GM10248 (cell line): Measurements from ENCODE around the gene PTPRN2.

Source experiments
- CTCF ChIA-PET: fragments of 300-600 bp; sonication (Branson Sonifier 250); formaldehyde crosslinking; extraction: SDS; loops from one replicate; lab custom pipeline; 2021; ENCODE audit warnings: antibody characterized with exemption; lab: Yijun Ruan, JAX
- POLR2A ChIA-PET: fragments of 350-650 bp; sonication (Branson Sonifier 250); formaldehyde crosslinking; extraction: SDS; loops from one replicate; lab custom pipeline; 2020; ENCODE audit warnings: antibody characterized with exemption; lab: Yijun Ruan, JAX
- DNase-seq: peaks from one replicate; pipeline ENCODE4 v3.0.0; 2012; ENCODE audit errors: extremely low spot score
- CTCF ChIP-seq: IDR thresholded peaks from 2 replicates; pipeline ENCODE4 v1.5.1; 2012; ENCODE audit warnings: mild to moderate bottlenecking, low read depth; ENCODE audit errors: extremely low read depth, missing control alignments, control extremely low read depth

The PTPRN2 gene

DNA sequence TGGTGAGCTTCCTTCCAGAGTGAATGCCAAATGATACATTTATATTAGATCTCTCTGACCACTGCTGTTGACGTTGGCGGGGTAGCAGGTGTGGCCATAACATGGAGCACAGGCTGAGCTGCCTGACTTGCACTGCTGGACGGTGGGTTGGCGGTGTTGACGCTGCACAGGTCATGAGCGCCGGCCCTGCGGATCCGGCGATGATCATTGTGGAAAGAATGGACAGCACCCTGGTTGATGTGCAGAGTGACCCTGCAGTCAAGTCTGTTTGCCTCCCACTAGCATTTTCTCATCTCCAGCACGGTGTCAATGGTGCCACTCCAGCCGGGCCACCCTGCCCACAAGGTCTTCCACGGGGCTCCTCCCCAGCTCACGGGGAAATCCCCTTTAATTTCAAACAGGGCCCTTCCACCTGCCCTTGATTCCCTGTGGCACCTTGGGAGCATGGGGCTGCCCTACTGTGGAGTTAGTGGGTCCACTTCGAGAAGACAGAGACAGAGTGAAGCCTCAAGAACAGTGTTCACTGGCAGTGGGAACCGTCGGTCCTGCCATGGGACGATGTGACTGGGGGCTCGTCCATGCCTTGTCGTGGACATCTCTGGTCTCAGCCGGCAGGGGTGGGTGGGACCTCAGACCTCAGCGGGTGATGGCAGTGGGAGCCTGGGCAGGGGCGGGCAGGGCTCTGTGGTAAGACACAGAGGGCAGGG lies 613.5 kb downstream of the PTPRN2 start:
- ChIA-PET CTCF (no interaction called here), POLR2A (no interaction called here)
- DNase-seq: no peak
- no peak for TF ChIP-seq CTCF

DNA sequence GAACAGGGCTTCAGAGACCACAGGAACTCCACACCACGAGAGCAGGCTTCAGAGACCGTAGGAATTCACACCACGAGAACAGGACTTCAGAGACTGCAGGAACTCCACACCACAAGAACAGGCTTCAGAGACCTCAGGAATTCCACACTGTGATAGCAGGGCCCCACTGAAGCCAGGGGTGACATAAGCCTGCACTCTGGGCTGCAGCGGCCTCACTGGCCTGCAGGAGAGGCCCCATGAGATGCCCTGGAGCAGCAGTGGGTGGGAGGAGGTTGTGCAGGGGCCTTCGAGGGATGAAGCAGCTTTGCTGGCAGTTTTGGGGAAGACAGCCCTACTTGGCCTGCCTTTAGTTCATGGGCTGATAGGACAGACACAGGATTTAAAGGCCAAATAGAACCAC lies 614.7 kb downstream of the PTPRN2 start:
- ChIA-PET POLR2A (no interaction called here), CTCF (no interaction called here)

GRCh38 chr7:157971501-157971900 lies 616.1 kb downstream of the PTPRN2 start:
- ChIA-PET POLR2A (no interaction called here), CTCF (no interaction called here)
- no peak for TF ChIP-seq CTCF
- DNase-seq: no peak

More for the DNA sequence above, 614.7 kb downstream of the PTPRN2 start:
- DNase-seq: no peak
- no peak for TF ChIP-seq CTCF

DNA sequence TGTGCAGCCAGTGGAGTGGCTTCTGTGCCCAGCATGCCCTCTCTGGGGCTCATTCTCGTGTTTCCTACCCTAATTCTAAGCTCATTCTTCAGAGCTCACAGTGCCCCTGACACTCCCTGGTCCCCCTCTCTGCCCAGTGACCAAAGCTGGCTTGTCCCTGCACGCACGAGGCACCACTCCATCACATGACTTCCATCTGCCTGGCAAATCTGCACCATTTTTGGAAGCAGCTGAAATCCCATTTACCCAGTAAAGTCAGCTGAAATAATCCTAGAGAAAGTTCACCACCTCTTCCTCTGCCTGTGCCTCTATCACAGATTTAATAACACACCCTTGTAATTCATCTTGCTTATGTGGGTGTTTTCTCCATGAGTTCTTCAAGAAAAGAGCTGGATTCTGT lies 616.9 kb downstream of the PTPRN2 start:
- POLR2A ChIA-PET: no interaction called here
- no peak for DNase-seq
- no peak for TF ChIP-seq CTCF
- CTCF ChIA-PET: no interaction called here

DNA sequence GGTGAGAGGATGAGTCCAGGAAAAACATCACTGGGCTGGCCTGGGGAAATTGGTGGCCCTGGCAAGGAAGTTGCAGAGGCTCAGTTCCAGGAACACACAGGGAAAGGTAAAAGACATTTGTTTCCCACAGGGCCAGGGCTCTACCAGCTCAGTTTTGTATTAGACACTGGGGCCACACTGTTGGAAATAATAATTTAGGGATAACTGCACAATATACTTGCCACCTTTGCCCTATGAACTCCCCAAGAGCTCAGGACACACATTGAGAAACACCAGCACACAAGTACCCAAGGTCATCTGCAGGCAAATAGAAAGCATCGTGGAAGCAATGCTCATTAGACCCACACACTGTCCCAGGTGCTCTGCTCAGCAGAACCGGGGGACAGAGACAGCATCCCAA lies 617.6 kb downstream of the PTPRN2 start:
- no peak for DNase-seq
- no peak for TF ChIP-seq CTCF
- CTCF ChIA-PET: no interaction called here
- POLR2A ChIA-PET: no interaction called here

DNA sequence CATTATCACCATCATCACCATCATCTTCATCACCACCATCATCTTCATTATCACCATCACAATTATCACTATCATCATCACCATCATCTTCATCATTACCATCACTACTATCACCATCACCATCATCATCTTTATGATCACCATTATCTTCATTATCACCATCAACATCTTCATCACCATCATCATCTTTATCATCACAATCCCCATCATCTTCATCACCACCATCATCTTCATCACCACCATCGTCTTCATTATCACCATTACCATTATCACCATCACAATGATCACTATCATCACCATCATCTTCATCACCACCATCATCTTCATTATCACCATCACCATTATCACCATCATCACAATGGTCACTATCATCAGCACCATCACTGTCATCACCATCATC lies 621.1 kb downstream of the PTPRN2 start:
- POLR2A ChIA-PET: no interaction called here
- CTCF ChIA-PET: no interaction called here
- no peak for DNase-seq
- no peak for TF ChIP-seq CTCF
